GM20431 (cell line): ENCODE data around the gene CNOT3.
"Not testable (repeated sequence)": the region's sequence is repeated elsewhere in the genome, so short reads cannot be mapped to it uniquely, and the experiment has no call there.

Experiments
- in situ Hi-C: fragments of 300-500 bp; cut with MseI, MboI; formaldehyde crosslinking; loops from one replicate; pipeline ENCODE4 v1.15.0; 2020; ENCODE audit warnings: low sequenced_read_pairs; ENCODE audit not compliant: unreplicated experiment

The CNOT3 gene

DNA sequence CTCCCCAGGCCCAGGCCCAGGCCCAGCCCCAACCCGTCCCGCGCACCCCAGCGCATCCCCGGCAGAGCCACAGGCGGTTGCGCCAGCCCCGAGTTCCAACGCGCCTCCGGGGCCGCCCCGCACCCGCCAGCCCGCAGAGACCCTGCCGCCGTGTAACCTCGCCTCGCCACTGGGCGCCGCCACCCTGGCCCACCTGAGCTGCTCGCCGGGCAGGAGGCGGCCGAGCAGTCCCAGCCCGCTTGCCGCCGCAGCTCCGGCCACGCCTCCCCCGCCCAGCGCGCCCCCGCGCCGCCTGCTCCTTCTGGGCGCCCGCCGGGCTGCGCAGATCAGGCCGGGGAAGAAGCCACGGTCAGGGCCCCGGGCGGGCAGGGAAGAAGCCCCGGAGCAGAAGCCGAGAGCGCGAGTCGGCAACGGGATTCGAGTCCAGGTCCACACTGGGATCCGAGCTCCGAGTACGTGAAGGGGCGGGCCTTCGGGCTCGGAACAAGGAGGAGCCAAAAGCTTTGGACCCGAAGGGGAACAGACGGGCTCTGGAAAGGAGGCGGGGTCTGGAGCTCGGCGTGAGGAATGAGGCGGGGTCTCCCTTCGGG is 51.7 kb downstream of the CNOT3 start, which contains the start of gene MBOAT7:
Gene MBOAT7 (minus strand): TSS at position 436 of the 590 bp plus-strand sequence. CDS start 1,072 bp downstream, outside the sequence.
- in situ Hi-C loops = no loop called here

DNA sequence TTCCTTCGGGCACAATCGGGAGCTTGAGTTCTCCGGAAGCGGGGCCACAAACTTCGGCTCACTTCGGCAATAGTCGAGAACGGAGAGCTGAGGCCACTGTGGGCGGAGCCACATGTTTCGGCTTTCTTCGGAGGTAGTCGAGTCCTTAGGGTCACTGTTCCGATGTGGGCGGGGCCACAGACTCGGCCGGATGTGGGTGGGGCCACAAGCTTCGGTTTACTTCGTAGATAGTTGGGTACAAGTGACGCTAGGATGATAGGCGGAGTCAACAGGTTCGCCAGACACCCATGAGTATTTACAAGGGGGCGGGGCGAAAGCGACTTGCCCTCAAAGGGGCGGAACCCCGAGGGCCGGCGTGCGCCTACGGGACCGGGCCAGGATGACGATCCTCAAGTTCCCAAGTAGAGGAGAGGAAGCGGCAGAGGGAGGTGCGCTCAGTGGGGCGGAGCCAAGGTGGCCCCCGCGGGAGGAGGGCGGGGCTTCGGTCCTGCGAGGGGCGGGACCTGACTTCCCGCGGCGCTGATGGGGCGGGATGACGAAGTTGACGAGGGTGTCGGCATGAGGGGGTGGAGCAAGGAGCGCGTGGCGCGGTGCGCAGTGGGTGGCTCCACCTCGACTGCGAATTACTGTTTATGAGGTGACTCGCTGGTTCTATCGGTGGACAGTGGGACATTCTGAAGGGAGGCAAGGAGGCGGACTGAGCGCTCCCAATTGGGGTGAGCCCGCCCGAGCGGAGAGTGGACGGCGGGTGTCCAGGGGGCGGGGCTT is 52.4 kb downstream of the CNOT3 start:
- in situ Hi-C loops = no loop called here

DNA sequence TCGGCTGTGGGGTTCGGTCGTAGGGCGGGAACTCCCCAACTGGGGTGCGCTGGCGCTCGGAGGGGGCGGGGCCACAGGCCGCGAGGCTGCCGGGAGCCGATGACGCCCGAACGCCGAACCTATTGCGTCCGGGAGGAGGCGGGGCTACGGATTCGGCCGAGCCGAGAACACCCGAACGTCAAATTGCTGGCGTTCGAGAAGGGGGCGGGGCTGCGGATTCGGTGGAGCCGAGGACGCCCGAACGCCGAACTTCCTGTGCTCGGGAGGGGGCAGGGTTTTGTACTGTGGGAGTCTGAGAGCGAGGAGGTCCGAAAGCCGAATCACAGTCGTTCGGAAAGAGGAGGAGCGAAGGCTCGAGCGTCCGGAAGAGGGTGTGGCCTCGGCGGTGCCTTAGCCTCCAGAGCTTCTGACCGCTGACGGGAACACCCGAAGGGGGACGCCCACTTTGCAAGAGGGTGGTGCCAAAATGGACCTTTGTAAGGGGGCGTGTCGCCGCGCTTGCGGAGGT is 53.0 kb downstream of the CNOT3 start:
- in situ Hi-C loops = no loop called here

DNA sequence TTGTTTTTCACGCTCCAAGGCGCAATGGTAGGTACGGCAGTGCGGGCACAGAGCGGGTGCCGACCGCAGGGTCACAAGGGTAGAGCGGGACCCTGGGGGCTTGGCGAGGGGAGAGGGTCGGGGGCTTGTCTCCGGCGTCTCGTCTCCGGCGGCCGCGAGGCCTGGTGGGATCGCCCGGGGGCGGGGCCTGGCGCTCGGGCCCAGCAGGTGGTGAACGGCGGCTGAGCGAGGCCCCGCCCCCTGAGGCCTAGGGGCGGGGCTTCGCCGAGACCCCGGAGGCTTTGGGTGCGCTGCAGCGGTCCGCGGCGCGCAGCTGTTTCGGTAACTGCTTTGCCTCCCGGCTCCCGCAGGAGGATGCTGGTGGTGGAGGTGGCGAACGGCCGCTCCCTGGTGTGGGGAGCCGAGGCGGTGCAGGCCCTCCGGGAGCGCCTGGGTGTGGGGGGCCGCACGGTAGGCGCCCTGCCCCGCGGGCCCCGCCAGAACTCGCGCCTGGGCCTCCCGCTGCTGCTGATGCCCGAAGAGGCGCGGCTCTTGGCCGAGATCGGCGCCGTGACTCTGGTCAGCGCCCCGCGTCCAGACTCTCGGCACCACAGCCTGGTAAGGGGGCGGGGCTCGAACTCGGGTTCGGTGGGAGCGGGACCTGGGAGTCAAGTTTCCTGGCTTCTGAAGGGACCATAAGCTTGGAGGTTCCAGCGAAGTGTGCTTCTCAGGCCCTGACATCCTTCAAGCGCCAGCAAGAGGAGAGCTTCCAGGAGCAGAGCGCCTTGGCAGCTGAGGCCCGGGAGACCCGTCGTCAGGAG is 53.6 kb downstream of the CNOT3 start, which contains the start of gene TSEN34:
Gene TSEN34 (plus strand): TSS at position 298 of the 800 bp plus-strand sequence. CDS start 57 bp downstream, at position 355.
- in situ Hi-C loops = no loop called here

DNA sequence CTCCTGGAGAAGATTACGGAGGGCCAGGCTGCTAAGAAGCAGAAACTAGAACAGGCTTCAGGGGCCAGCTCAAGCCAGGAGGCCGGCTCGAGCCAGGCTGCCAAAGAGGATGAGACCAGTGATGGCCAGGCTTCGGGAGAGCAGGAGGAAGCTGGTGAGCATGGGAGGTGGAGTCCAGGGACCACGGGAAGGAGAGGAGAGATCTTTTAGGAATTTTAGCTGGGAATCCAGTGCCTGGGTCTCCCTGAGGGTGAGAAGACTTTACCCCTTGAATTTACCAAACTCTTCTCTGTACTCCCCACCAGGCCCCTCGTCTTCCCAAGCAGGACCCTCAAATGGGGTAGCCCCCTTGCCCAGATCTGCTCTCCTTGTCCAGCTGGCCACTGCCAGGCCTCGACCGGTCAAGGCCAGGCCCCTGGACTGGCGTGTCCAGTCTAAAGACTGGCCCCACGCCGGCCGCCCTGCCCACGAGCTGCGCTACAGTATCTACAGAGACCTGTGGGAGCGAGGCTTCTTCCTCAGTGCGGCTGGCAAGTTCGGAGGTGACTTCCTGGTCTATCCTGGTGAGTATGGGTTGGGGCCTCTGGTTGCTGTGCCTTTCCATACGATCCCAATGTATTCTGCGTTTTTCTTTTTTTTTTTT is 54.4 kb downstream of the CNOT3 start:
- in situ Hi-C loops = no loop called here

DNA sequence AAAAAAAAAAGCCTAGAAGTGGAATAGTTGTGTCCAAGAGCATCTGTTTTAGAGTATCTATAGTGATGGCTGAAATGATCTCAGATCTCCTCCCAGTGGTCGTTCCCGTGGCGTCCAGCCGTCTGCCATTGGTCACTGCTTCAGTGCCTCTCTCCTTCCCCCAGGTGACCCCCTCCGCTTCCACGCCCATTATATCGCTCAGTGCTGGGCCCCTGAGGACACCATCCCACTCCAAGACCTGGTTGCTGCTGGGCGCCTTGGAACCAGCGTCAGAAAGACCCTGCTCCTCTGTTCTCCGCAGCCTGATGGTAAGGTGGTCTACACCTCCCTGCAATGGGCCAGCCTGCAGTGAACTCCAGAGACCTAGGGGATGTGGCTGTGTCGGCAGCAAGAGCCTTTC is 55.4 kb downstream of the CNOT3 start:
- in situ Hi-C loops = no loop called here

DNA sequence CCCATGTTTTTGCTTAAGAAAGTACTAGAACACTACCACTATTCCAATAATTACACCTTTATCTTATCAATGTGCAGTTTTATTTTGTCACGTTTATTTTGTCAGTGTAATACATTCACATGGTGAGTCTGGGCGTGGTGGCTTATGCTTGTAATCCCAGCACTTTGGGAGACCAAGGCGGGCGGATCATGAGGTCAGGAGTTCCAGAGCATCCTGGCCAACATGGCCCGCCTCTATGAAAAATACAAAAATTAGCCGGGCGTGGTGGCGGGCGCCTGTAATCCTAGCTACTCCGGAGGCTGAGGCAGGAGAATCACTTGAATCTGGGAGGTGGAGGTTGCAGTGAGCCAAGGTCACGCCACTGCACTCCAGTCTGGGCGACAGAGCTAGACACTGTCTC is 56.9 kb downstream of the CNOT3 start:
- in situ Hi-C loops = not testable (repeated sequence)

DNA sequence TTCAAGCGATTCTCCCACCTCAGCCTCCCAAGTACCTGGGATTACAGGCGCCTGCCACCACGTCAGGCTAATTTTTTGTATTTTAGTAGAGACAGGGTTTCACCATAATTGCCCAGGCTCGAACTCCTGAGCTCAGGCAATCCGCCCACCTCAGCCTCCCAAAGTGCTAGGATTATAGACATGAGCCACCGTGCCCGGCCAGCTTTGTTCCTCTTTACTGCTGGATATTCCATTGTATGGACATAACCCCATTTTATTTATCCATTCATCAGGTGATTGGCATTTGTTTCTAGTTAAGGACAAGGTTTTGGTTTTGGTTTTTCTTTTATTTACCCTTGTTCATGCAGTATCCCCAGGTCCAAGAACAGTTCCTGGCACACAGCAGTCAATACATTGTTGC is 59.0 kb downstream of the CNOT3 start:
- in situ Hi-C loops = no loop called here

DNA sequence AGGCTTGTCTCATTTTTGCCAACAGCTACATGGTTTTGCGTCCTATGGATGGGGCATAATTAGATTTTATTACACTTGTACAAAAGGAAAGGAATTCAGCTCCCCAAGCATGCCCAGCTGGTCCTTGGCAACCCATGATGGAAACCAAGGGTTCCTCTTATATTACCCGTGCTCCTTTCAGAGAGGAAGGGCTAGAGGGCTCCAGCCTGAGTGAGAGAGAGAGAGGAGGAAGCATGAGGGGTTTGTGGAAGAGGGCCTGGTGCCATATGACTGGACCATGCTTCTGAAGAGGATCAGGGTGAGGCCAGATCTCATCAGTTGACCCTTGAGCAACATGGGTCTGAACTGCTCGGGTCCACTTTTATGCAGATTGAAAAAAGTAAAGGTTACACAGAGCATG is 59.6 kb downstream of the CNOT3 start:
- in situ Hi-C loops = no loop called here

DNA sequence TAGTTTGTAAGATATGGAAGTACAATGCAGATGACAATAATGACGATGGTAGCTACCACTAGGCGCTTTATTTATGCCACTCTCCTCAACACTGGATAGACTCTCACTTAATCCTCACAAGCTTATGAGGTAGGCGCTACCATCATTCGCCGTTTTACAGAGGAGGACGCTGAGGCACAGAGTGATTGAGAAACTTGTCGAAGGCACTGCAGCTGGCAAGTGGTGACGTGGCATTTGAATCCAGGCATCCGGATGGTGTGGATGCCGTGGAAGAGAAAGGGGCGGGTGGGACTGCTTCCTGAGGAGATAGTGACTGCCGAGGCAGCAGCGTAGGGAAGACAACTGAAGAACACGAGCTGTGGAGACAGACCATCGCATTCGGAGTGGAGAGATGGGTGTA is 61.8 kb downstream of the CNOT3 start:
- in situ Hi-C loops = no loop called here

DNA sequence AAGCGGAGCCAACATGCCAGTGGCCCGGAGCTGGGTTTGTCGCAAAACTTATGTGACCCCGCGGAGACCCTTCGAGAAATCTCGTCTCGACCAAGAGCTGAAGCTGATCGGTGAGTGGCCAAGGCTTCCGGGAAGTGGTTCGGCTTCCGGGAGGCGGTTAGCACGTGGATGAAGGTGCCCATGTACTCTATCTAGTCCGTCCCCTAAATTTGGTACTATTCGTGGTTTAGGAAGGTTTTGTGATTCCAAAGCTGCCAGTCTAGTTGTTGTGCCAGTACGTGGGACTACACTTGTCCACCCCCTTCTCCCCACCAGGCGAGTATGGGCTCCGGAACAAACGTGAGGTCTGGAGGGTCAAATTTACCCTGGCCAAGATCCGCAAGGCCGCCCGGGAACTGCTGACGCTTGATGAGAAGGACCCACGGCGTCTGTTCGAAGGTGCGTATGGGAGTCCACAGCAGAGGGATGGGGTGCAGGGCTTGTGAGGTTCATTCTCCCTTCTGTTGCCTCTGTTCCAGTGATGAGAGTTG is 63.7 kb downstream of the CNOT3 start:
- in situ Hi-C loops = no loop called here

DNA sequence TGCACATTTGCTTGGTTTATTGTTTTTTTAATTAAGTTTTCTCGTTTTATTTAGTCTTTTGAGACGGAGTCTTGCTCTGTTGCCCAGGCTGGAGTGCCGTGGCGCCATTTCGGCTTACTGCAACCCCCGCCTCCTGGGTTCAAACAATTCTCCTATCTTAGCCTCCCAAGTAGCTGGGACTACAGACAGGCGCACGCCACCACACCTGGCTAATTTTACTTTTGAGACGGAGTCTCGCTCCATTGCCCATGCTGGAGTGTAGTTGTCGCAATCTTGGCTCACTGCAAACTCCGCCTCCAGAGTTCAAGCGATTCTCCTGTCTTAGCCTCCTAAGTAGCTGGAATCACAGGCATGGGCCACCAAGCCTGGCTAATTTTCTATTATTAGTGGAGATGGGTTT is 64.4 kb downstream of the CNOT3 start:
- in situ Hi-C loops = no loop called here

DNA sequence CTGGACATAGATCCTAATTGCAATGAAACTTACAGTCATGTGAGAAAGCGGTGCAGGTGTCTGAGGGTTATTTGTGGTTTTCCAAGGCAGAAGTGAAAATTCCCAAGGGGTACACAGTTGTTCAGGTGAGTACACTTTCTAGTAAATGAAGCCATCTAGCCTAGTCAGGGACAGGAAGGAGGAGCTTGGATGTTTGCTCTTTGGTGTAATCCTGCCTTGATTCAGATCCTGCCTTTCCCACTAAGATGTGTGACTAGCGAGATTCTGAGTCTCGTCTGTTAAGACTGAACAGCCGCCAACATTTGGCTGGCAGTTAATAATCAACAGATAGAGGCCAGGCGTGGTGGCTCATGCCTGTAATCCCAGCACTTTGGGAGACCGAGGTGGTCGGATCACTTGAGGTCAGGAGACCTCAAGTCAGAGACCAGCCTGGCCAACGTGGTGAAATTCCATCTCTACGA is 65.6 kb downstream of the CNOT3 start:
- in situ Hi-C loops = no loop called here

DNA sequence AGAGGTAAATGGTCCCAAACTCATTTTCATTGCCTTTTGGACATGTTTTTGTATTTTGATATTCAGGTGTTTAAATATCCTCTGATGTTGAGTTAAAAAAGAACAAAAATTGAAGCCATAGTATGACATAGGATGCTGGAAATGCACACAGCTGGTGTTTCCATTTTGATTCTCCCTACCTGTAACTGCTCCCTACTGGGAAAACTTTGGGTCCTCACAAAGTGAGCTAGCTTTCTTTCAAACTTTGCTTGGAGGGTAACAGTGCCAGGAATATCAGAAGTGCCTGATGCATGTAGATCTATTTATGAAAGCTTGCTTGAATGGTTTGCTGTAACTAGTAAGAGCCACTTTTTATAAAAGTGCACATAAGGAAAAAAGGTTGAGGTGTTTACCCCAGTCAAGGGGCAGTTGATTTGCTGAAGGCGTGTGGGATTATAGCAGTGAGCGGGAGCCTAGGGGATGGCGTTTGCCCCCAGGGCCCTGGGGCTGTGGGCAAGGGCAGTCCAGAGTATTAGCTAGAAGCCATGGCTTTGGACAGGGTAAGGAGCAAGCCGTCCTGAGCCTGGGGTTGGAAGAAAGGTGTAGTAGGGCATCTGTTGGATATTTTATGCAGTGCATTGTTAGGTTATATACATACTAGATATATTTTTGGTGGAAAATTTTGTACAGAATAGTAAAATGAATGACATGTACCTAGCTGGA is 67.4 kb downstream of the CNOT3 start:
- in situ Hi-C loops = no loop called here
